Activated CD8-positive, alpha-beta memory T cell treated with anti-CD3 and anti-CD28 coated beads for 24 hours (primary cell): ENCODE measurements around the gene BMAL2.

Source experiments
- DNase-seq: peaks from one replicate; pipeline ENCODE4 v3.0.0-alpha.2; 2020

The BMAL2 gene

DNA sequence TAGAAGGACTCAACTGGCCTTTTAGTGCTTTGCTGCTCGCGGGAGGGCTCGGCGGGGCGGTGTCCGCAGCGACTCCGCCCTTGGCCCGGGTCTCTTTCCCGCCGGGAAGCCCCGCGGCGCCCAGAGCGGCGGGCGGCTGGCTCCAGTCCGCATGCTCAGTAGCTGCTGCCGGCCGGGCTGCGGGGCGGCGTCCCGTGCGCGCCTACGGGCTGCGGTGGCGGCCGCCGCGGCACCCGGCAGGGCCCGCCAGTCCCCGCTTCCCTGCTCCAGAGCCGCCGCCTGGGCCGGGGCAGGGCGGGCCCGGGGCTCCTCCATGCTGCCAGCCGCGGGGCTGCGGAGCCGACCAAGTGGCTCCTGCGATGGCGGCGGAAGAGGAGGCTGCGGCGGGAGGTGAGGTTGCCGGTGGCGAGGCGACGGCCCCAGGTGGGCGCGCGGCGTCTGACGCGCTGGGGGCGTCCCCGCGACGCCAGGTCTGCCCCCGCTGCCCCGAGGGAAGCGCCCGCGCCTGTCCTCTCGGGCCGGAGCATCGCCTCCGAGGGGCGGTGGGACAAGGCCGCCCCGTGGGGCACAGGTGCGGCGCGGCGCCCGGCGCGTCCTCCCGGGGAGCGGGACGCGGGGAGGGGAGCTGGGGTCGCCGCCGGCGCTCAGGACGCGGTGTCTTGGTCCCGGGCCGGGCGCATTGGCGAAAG, at the start of gene BMAL2:
Gene BMAL2 (plus strand): TSS at position 123 of the 689 bp plus-strand sequence. CDS start 237 bp downstream, at position 360.
- DNase-seq: peak; percentile 78

DNA sequence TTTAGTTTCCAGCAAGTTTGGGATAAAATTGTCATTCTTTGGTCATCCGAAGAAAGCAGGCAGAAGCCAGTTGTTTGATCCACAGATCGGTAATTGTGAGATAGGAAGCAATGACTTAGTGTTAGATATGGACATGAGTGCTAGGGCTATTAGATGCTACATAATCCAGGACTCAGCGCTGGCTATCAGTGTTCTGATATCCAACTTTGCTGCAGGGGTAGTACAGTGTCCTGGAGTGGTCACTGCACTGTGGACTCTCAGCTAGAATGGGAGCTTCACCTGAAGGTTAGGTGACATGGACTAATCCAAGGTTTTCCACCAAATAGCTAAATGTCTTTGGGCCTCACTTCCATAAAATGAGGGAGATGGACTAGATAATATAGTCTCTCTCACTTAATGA, 48.6 kb upstream of the BMAL2 start:
- no peak for DNase-seq

DNA sequence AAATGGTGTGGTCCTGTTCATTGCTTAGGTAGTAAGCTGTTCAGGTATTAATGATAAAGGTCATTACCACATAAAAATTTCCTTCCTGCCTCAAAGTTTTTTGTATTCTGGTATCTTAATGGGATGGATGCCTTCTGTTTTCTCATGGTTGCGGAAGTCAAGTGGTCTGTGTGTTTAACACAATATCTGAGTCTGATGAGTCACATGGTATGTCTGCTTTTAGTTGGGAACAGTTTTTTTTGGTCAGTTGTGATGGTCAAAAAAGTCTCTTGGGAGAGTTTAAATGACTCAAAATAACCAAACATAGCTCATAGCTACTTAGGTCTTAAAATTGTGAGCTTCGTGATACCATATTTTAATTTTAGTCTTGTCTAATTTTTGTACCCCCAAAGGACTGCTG, 47.9 kb upstream of the BMAL2 start:
- no peak for DNase-seq

- no peak for DNase-seq
Observed at GRCh38 chr12:27285403-27285802, 47.2 kb upstream of the BMAL2 start.

- DNase-seq: no peak
Observed at GRCh38 chr12:27289414-27289813, 43.2 kb upstream of the BMAL2 start.

DNA sequence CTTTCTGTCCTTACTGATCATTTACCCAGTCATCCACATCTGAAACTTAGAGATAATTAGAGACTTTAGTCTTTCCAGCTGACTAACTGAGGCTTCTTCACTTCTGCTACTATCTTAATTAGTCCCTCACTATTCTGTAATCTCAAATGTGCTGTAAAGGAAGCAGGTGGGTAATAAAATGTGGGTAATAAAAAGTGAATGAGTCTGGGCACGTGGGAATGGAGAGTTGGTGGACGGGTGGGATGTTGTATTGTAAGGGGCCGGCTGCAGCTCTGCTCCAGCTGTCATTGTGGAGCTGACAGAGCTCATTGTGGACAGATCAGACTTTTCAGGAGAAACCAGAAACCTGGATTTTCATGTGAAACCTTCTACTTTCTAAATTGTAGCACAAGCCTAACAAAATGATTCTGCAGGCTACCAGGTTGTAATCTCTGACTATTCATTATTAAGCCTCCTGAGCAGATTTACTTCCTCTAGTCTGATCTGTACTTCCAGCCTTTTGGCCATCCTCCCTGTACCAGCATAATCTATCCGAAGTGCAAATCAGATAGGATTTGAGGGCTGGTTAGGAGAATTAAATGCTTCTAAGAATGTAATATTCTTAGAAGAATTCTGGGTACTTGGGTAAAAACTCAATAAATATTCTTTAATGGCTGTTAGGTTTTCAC, 42.0 kb upstream of the BMAL2 start:
- no peak for DNase-seq

GRCh38 chr12:27291862-27292261, 40.8 kb upstream of the BMAL2 start:
- no peak for DNase-seq

DNA sequence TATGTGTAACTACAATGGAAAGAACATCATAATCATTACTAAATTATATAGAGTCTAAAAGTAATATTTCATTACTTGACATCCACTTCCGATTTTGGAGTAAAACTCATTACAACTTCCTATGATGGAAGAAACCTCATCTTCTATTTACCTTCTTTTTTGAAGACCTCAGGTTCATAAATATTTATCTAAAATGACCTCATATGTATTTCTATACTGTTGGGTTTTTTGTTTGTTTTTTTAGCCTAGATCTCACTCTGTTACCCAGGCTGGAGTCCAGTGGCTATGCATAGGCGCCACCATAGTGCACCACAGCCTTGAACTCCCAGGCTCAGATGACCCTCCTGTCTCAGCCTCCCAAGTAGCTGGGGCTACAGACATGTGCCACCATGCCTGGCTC, 39.9 kb upstream of the BMAL2 start:
- DNase-seq: no peak

DNA sequence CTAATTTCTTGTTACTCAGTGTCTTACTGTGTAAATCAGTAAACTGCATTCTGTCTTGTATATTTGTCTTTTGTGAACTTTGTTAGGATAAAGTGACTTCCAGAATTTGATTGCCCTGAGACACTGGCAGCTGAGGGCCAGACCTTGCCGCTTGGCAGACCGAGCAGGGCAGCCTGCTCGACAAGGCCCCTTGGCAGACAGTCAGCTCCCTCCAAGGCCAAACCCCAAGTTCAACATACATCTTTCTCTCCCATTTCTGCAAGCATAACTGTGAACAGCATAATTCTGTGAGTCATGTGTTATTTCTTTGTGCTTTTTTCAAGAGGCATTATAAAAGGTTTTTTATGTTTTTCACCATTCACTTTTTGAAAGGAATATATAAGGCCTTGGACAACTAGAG, 39.2 kb upstream of the BMAL2 start:
- no peak for DNase-seq

DNA sequence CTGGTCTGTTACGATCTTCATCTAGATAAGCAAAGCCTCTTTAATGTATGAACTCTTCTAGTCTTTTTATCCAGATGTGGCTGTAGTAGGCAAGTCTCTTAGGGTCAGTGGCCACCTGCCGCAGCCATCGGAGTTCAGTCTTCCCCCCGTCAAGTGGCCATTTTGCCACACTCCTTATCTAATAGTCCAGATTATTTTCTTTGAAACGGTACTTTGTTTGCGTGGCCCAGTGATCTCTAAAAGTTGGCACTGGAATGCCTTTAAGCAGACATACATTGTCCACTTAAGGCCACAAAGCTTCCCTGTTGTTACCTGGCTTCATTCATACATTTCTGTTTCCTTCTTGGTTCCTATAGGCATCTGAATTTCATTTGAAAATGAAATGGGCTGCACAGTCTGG, 36.0 kb upstream of the BMAL2 start:
- no peak for DNase-seq

- no peak for DNase-seq
Observed at GRCh38 chr12:27297566-27297965, 35.1 kb upstream of the BMAL2 start.

GRCh38 chr12:27299102-27299501, 33.5 kb upstream of the BMAL2 start:
- no peak for DNase-seq

DNA sequence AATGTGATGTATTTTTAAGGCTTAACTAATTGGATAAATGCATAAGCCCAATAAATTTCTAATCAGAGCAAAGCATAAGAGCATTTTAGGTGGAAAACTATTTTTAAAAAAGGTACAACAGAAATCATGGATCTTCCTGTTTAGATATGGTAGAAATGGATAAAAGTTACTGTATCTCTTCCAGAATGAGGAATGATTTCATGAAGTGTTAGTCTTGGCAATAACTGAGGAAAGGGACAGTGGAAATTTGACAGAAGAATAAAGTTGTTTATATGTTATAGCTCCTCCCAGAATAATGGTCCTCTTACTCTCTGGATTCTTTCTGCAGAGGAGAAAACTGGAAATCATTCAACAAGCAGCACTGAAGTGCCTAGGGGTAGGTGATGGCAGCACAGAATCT, 32.4 kb upstream of the BMAL2 start:
- no peak for DNase-seq

DNA sequence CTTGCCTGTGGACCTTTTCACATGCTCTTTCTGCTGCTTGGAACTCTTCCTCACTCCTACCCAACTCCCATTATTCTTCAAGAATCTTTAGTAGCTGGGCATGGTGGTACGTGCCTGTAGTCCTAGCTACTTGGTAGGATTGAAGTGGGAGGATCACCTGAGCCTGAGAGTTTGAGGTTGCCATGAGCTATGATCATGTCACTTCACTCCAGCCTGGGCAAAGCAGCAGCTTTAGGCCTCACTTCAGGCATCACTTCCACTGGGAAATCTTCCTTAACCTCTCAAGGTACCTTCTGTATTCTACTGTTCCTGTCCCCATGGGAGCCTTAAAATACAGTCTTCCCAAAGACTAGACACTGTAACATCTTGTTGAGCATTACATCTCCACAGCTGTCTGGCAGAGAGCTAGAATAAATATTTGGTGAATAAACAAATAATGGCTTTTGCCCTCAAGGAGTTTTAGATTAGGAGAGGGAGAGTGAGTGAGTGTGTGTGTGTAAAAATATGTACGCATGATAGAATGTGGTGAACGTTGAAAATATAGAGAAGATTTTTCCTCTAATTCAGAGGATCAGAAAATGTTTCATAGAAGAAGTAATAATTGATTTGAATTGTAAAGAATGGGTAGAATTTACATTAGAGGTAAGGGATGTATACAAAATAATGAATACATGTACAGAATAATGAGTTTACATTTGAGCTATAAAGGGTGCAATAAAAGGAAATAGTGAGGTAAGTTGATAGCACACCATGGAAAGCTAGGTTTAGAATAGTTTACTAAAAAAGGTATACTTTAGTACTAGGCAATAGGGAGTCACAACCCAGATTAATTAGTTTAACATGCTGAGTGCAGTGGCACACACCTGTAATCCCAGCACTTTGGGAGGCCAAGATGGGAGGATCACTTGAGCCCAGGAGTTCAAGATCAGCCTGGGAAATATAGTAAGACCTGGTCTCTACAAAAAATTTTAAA, 29.2 kb upstream of the BMAL2 start:
- DNase-seq: no peak

DNA sequence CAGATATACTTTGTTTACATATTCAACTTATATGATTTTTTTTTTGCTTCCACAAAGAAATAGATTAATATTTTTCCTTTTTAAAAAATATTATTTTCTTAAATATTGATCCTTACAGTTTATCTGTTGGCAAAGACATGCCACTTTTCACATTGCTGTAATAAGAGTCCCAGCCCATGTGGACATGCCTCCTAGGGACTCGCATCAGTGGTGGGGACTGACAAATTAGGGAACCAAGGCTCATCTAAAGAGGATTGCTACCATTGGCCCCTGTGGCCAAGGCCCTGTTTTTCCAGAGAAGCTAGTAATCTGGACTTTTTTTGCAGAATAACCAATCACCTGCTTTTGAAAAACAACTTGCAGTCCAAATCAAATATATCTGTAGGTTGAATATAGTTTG, 27.8 kb upstream of the BMAL2 start:
- DNase-seq: no peak

DNA sequence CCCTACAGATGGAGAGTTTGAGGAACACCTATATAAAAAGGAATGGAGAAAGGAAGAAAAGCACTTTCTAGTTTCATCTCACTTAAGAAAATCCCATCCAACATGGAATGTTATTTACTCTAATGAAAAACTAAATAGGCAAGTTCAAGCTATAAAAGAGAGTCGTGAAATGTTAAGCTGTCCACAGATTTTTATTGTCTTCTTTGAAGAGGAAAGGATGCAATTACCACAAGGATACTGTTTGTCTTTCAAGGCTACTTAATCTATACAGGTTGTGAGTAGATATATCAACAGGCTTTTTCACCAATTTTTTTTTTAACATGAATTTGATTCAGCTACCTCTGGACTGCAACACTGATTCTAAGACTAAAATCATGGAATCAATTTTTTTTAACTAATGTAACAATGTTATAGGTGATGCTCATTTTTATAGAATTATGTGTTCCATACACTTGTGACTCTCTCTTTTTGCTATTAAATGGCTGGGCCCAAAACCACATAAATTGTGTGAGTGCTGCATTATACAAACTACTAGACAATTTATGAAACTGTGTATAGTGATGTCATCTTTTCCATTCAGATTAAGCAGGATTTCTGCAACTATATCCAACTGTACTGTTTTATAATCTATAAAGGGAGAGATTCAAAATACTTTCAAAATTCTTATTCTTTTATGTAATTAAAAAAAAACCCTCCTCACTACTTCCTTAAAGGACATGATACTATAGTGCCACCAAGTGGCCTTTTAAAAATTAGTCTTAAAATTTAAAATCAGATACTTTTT, 26.8 kb upstream of the BMAL2 start:
- no peak for DNase-seq

GRCh38 chr12:27309293-27309994, 23.2 kb upstream of the BMAL2 start:
- no peak for DNase-seq

DNA sequence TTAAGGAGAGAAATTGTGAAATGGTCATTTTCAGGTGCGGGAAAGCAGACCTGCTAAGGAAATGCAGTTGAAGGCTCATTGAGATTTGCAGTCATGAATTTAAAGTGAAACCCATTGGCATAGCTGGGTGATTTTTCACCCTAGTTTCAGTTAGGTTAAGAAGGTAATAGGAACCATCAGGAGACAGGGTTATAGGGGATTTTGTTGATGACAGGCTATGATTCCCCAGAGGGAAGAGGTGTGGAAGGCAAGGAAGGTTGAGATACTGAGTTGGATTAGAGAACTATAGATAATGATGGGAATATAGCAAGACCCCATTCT, 22.7 kb upstream of the BMAL2 start:
- DNase-seq: no peak

GRCh38 chr12:27316947-27317346, 15.7 kb upstream of the BMAL2 start:
- no peak for DNase-seq

- no peak for DNase-seq
Observed at GRCh38 chr12:27319409-27319808, 13.2 kb upstream of the BMAL2 start.

- DNase-seq: no peak
Observed at GRCh38 chr12:27319848-27320247, 12.8 kb upstream of the BMAL2 start.

DNA sequence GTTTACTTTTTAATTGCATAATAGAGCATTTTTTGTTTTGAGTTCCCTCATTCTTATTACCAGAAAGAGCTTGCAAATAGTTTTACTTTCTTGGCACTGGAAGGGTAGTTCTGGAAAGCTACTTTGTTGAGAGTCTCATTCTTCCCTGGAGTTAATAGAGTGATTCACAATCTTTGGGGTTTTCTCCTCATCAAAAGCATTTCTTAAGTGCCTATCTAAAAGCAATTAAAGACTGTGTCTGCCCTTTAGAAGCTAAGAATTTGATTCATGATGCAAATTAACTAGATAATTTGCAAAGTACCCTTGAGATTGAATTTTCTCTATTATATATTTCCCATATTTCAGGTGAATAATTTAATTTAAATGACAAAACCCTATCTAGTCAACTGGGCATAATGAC, 8.1 kb upstream of the BMAL2 start:
- DNase-seq: no peak
